Esophagus muscularis mucosa (tissue), 4 donors: ENCODE results near the gene MAP3K9. TPM values are rescaled to one million over a fixed set of nuclear protein-coding genes. Genes with fewer than 3 reads are reported as not detected.
"Not testable (repeated sequence)": the region's sequence is repeated elsewhere in the genome, so short reads cannot be mapped to it uniquely, and the experiment has no call there.

Experiments used
- DNase-seq: peaks from one replicate; pipeline ENCODE4 v3.0.0-alpha.2; 2017; ENCODE audit errors: extremely low spot score
- H3K27ac ChIP-seq, 4 donors: fragments of 200-600 bp; sonication (generic); replicated peaks in 1 of 4; 1 replicate in 3 of 4; 2 replicates in 1 of 4; pipeline ENCODE4 v1.5.1; 2016 to 2019; ENCODE audit warnings: mild to moderate bottlenecking in 1 of 4
- H3K27me3 ChIP-seq, 4 donors: fragments of 200-600 bp; sonication (generic); one replicate each; pipeline versions ENCODE4 v1.5.1 to v1.6.0; 2016 to 2019
- H3K36me3 ChIP-seq, 4 donors: fragments of 200-600 bp; sonication (generic); one replicate each; pipeline ENCODE4 v1.5.1; 2016 to 2019
- H3K4me1 ChIP-seq, 4 donors: fragments of 200-600 bp; sonication (generic); one replicate each; pipeline ENCODE4 v1.5.1; 2016 to 2019
- H3K4me3 ChIP-seq, 4 donors: fragments of 200-600 bp; sonication (generic); 1 replicate in 2 of 4; 2 replicates in 2 of 4; pipeline ENCODE4 v1.5.1; 2016 to 2019; ENCODE audit warnings: mild to moderate bottlenecking in 4 of 4, moderate library complexity in 1 of 4
- H3K9me3 ChIP-seq, 4 donors: fragments of 200-600 bp; sonication (generic); 1 replicate in 3 of 4; 2 replicates in 1 of 4; pipeline ENCODE4 v1.5.1; 2016 to 2019
- EP300 ChIP-seq: sonication (generic); formaldehyde crosslinking; IDR thresholded peaks from one replicate; pipeline ENCODE4 v1.6.1; 2017; ENCODE audit warnings: antibody characterized with exemption
- POLR2A ChIP-seq: fragments of 450-650 bp; IDR thresholded peaks from one replicate; pipeline ENCODE4 v1.6.1; 2017; ENCODE audit warnings: antibody characterized with exemption, moderate library complexity, mild to moderate bottlenecking, low read depth
- POLR2AphosphoS5 ChIP-seq, 2 donors: sonication (generic); formaldehyde crosslinking; IDR thresholded peaks; one replicate each; pipeline ENCODE4 v1.6.1; 2017; ENCODE audit warnings: antibody characterized with exemption in 2 of 2
- WGBS: methylation state at CpG from one replicate; pipeline ENCODE4 v1.1.5; 2018; 5-methylcytosine and 5-hydroxymethylcytosine counted together
- intact Hi-C: fragments of 100-400 bp; cut with DNase I; formaldehyde crosslinking; loops from one replicate; pipeline ENCODE4 v1.15.1; 2023
- total RNA-seq, 4 donors: library from RNA; depleted of rRNA; stranded (reverse); fragments of >200 nt; gene quantifications; one replicate each; pipeline versions ENCODE4 v1.1.0 to v1.2.1, GENCODE V29; 2016
- TF ChIP-seq, protein P1 (sequence below), 3 experiments: fragments of 200-600 bp in 2 of 3; fragments of 450-650 bp in 1 of 3; sonication (generic) in 2 of 3; IDR thresholded peaks; one replicate each; pipeline ENCODE4 v1.5.1; 2017 to 2019; ENCODE audit warnings: antibody characterized with exemption in 3 of 3, mild to moderate bottlenecking in 2 of 3, moderate library complexity in 1 of 3

The MAP3K9 gene
- total RNA-seq, 4 donors from 2014 or later, result 0.83 to 3.3 (median 1.8) TPM

- intact Hi-C loops, result no loop called here
- TF ChIP-seq, protein P1, sequence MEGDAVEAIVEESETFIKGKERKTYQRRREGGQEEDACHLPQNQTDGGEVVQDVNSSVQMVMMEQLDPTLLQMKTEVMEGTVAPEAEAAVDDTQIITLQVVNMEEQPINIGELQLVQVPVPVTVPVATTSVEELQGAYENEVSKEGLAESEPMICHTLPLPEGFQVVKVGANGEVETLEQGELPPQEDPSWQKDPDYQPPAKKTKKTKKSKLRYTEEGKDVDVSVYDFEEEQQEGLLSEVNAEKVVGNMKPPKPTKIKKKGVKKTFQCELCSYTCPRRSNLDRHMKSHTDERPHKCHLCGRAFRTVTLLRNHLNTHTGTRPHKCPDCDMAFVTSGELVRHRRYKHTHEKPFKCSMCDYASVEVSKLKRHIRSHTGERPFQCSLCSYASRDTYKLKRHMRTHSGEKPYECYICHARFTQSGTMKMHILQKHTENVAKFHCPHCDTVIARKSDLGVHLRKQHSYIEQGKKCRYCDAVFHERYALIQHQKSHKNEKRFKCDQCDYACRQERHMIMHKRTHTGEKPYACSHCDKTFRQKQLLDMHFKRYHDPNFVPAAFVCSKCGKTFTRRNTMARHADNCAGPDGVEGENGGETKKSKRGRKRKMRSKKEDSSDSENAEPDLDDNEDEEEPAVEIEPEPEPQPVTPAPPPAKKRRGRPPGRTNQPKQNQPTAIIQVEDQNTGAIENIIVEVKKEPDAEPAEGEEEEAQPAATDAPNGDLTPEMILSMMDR (IDR thresholded peaks at IDR 0.05), result no peak
- TF ChIP-seq POLR2A (no peak), EP300 (no peak), POLR2AphosphoS5 (IDR thresholded peaks at IDR 0.05) (no peak)
- no peak overlapping the region for H3K27ac ChIP-seq
- H3K27me3 ChIP-seq, result no peaks in the 10 kb centered on the region
- no peak overlapping the region for H3K4me3 ChIP-seq
- H3K36me3 ChIP-seq, result no peaks in the 10 kb centered on the region
- no peaks in the 10 kb centered on the region for H3K4me1 ChIP-seq
- DNase-seq, result no peak
- WGBS, result 64% methylated on average over 5 of the region's 5 CpGs
- H3K9me3 ChIP-seq, result no peaks in the 10 kb centered on the region
These were observed 46.2 kb upstream of the MAP3K9 start for GRCh38 chr14:70855486-70855885.

DNA sequence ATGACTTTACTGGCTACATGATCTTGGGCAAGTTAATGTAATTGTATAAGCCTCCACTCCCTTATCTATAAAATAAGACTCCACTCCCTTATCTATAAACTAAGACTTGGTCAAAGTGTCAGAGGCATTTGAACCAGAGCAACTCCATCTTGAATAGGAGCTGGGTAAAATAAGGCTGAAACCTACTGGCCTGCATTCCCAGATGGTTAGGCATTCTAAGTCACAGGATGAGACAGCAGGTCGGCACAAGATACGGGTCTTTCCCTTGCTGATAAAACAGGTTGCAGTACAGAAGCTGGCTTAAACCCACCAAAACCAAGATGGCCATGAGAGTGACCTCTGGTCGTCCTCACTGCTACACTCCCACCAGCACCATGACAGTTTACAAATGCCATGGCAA lies 44.3 kb upstream of the MAP3K9 start:
- H3K27ac ChIP-seq, H3K27me3 ChIP-seq, H3K9me3 ChIP-seq, H3K4me1 ChIP-seq, H3K4me3 ChIP-seq, intact Hi-C loops, H3K36me3 ChIP-seq, DNase-seq: not testable (repeated sequence)
- 92% methylated on average over 3 of the region's 3 CpGs for WGBS

- Histone ChIP-seq H3K4me1 (peaks cover 0 to 10% (median 6%) of the 10 kb centered on the region in 4 donors), H3K27me3 (no peaks in the 10 kb centered on the region), H3K9me3 (no peaks in the 10 kb centered on the region), H3K36me3 (no peaks in the 10 kb centered on the region), H3K27ac (no peak overlapping the region), H3K4me3 (no peak overlapping the region)
- DNase-seq, result no peak
- intact Hi-C loops, result no loop called here
- TF ChIP-seq POLR2A (no peak), POLR2AphosphoS5 (IDR thresholded peaks at IDR 0.05) (no peak), EP300 (no peak)
- TF ChIP-seq, protein P1 (IDR thresholded peaks at IDR 0.05), result no peak
- WGBS, result 90% methylated on average over 3 of the region's 3 CpGs
These were observed 38.2 kb upstream of the MAP3K9 start for GRCh38 chr14:70847406-70848090.

DNA sequence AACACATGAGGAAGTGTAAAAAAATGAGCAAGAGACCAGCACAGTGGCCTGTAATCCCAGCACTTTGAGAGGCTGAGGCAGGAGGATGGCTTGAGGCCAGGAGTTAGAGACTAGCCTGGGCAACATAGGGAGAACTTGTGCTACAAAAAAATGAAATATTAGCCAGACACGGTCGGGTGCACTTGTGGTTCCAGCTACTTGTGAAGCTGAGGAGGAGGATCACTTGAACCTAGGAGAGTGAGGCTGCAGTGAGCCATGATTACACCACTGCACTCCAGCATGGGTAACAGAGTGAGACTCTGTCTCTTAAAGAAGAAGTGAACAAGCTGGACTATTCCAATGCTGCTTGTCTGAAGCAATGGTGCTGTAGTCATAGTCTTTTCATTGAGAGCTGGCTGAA lies 36.3 kb upstream of the MAP3K9 start:
- intact Hi-C loops, result no loop called here
- no peaks in the 10 kb centered on the region for H3K9me3 ChIP-seq
- peaks cover 0 to 11% (median 7%) of the 10 kb centered on the region in 4 donors for H3K4me1 ChIP-seq
- no peak overlapping the region for H3K27ac ChIP-seq
- 81% methylated on average over 2 of the region's 2 CpGs for WGBS
- no peaks in the 10 kb centered on the region for H3K27me3 ChIP-seq
- H3K36me3 ChIP-seq, result no peaks in the 10 kb centered on the region
- no peak for DNase-seq
- TF ChIP-seq, protein P1 (IDR thresholded peaks at IDR 0.05), result no peak
- TF ChIP-seq POLR2A (no peak), EP300 (no peak), POLR2AphosphoS5 (IDR thresholded peaks at IDR 0.05) (no peak)
- no peak overlapping the region for H3K4me3 ChIP-seq

DNA sequence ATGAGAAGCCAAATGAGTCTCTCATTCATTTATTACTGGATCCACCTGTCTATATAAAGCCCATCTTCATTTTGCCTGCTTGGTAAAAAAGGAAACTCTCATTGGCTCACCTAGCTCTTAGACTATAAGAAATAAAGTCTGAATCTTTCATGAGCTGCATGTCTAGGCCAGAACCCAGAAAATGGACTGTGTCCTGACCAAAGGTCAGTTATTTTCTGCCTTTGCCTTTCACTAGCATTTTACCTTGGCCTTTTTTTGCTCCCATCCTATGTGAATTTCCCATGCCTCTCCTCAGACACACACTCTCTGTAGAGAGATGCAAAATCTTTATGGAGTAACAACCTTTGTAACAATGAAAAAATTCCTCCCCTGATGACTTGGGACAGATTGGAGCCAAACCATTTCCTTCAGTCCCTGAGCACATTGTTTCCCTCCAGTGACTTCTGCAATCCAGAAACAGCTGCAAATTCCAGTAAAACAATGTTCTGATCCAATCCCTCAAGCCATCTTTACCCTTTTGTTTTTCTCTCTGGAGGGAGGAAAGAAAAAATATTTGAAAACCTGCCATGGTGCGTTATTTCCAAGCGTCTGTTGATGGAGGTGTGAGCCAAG lies 33.6 kb upstream of the MAP3K9 start:
- H3K27ac ChIP-seq, result no peak overlapping the region
- no peaks in the 10 kb centered on the region for H3K36me3 ChIP-seq
- H3K4me1 ChIP-seq, result peaks cover 0 to 11% (median 7%) of the 10 kb centered on the region in 4 donors
- no peaks in the 10 kb centered on the region for H3K27me3 ChIP-seq
- intact Hi-C loops, result no loop called here
- DNase-seq, result no peak
- WGBS, result 36% methylated on average over 2 of the region's 2 CpGs
- no peaks in the 10 kb centered on the region for H3K9me3 ChIP-seq
- TF ChIP-seq, protein P1 (IDR thresholded peaks at IDR 0.05), result no peak
- no peak overlapping the region for H3K4me3 ChIP-seq
